ENCODE measurements around the gene PDK4.

The PDK4 gene

DNA sequence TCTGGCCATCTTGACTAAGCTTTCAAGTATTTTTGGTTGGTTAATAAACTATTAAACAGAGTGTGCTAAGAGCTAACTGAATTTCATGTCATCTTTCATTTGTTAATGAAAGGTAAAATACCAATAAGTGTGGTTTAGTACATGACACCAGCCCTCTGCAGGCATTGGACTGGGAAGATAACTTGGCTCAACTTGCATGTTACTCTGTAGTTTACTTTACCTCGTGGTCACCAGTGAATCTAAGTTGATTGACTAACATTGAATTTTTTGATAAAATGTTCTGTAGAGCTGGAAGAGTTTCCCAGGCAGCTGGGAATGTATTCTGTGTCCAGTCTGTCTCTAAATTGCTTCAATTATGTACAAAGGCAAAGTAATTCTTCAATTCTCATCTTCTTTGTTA is 60.7 kb downstream of the PDK4 start:
- no peak for DNase-seq

DNA sequence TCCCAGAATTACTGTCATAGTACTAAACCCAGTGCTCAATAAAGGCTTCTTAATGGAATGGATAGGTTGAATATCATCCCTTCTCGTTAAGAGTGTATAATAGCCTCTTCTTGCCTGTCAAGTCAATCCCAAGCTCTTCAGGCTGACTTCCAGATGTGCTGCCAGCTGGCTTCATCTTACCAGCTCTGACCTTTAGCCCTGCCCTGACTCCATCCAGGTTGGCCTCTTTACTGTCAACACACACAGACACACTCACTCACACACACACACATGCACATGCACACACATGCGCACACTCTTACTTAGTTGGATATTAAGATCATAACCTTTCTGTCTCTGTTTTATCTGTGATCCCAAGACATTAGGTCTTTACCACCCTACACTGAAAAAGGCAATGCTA is 61.5 kb downstream of the PDK4 start:
- DNase-seq: no peak

Data from anterior cingulate cortex (tissue), 58 donors.